Activated T-cell treated with anti-CD3 and anti-CD28 coated beads for 1 hour (primary cell): Measurements from ENCODE around the gene PRMT9.

Experiments used
- DNase-seq: peaks from one replicate; pipeline ENCODE4 v3.0.0-alpha.2; 2020; ENCODE audit warnings: low read depth

The PRMT9 gene

GRCh38 chr4:147678796-147679549 is 5.0 kb downstream of the PRMT9 start:
- no peak for DNase-seq

GRCh38 chr4:147678106-147678505 is 5.9 kb downstream of the PRMT9 start:
- DNase-seq = no peak

- DNase-seq = no peak
These were observed 9.5 kb downstream of the PRMT9 start for GRCh38 chr4:147674496-147674895.

GRCh38 chr4:147674073-147674472 is 9.9 kb downstream of the PRMT9 start:
- DNase-seq = no peak

- no peak for DNase-seq
These were observed 25.5 kb downstream of the PRMT9 start for GRCh38 chr4:147658501-147658900.

GRCh38 chr4:147655639-147656038 is 28.3 kb downstream of the PRMT9 start:
- DNase-seq = no peak

GRCh38 chr4:147651563-147651962 is 32.4 kb downstream of the PRMT9 start:
- no peak for DNase-seq

- no peak for DNase-seq
These were observed 35.3 kb downstream of the PRMT9 start for GRCh38 chr4:147648656-147649055.

GRCh38 chr4:147645099-147645498 is 38.9 kb downstream of the PRMT9 start:
- DNase-seq = no peak

GRCh38 chr4:147644471-147644870 is 39.5 kb downstream of the PRMT9 start:
- no peak for DNase-seq

- DNase-seq = no peak
These were observed 40.3 kb downstream of the PRMT9 start for GRCh38 chr4:147643616-147644015.

GRCh38 chr4:147640331-147640730 is 43.6 kb downstream of the PRMT9 start:
- no peak for DNase-seq

GRCh38 chr4:147639388-147639787 is 44.6 kb downstream of the PRMT9 start:
- DNase-seq = no peak

- DNase-seq = no peak
These were observed 45.0 kb downstream of the PRMT9 start for GRCh38 chr4:147638942-147639341.

- DNase-seq = no peak
These were observed 45.6 kb downstream of the PRMT9 start for GRCh38 chr4:147638365-147638764.

- no peak for DNase-seq
These were observed 48.6 kb downstream of the PRMT9 start for GRCh38 chr4:147635348-147635747.

- DNase-seq = no peak
These were observed 50.3 kb downstream of the PRMT9 start for GRCh38 chr4:147633643-147634042.

GRCh38 chr4:147633113-147633512 is 50.9 kb downstream of the PRMT9 start:
- no peak for DNase-seq

- DNase-seq = no peak
These were observed 53.9 kb downstream of the PRMT9 start for GRCh38 chr4:147629783-147630730.

- no peak for DNase-seq
These were observed 55.5 kb downstream of the PRMT9 start for GRCh38 chr4:147628415-147628814.

- no peak for DNase-seq
These were observed 57.1 kb downstream of the PRMT9 start for GRCh38 chr4:147626903-147627302.

- no peak for DNase-seq
These were observed 58.2 kb downstream of the PRMT9 start for GRCh38 chr4:147625733-147626132.

GRCh38 chr4:147620315-147620714 is 63.6 kb downstream of the PRMT9 start:
- DNase-seq = no peak
